Mammary epithelial cell (primary cell): ENCODE measurements around the gene ATP5F1C.
"Not testable (repeated sequence)": the region's sequence is repeated elsewhere in the genome, so short reads cannot be mapped to it uniquely, and the experiment has no call there.

Experiments
- CTCF ChIP-seq, 2 donors: IDR thresholded peaks in 1 of 2; conservative IDR thresholded peaks in 1 of 2; 2 replicates each; pipeline ENCODE4 v1.5.1; 2011 to 2012; ENCODE audit warnings: inconsistent platforms in 2 of 2, low read length in 2 of 2, mild to moderate bottlenecking in 2 of 2, control low read depth in 1 of 2, low read depth in 1 of 2; ENCODE audit not compliant: insufficient read depth in 1 of 2; ENCODE audit errors: extremely low read depth in 1 of 2
- EZH2 ChIP-seq: IDR thresholded peaks from 2 replicates; pipeline ENCODE4 v1.6.1; 2012; ENCODE audit warnings: low read length, inconsistent platforms, borderline replicate concordance

GRCh38 chr10:7811743-7812142 lies 23.8 kb downstream of the ATP5F1C start:
- TF ChIP-seq EZH2; CTCF (conservative IDR thresholded peaks at IDR 0.05 in 1 of 2, IDR thresholded peaks at IDR 0.05 in 1 of 2; ENCODE audit: extremely low read depth in 1 of 2, insufficient read depth in 1 of 2, low read depth in 1 of 2, low read length in 2 of 2): not testable (repeated sequence)
